KG1 (cell line): ENCODE results near the gene FBXL5.

ENCODE experiments used
- DNase-seq: peaks from one replicate; lab custom pipeline; 2025; lab: John Stamatoyannopoulos, UW

The FBXL5 gene

GRCh38 chr4:15655223-15656037, at the start of gene FBXL5:
FBXL5 (minus strand) TSS chr4:15655357; CDS start chr4:15655287, 70 bp downstream.
- DNase-seq, result peak; percentile 89

GRCh38 chr4:15704129-15704528, 49.0 kb upstream of the FBXL5 start:
- DNase-seq, result no peak

- DNase-seq, result no peak
These were observed 48.3 kb upstream of the FBXL5 start for GRCh38 chr4:15703439-15703838.

GRCh38 chr4:15702941-15703403, 47.8 kb upstream of the FBXL5 start, which contains the start of gene BST1:
BST1 (plus strand) TSS chr4:15703065; CDS start chr4:15703145, 80 bp downstream.
- DNase-seq, result peak; percentile 23

- DNase-seq, result no peak
These were observed 41.7 kb upstream of the FBXL5 start for GRCh38 chr4:15696866-15697265.

- no peak for DNase-seq
These were observed 40.6 kb upstream of the FBXL5 start for GRCh38 chr4:15695729-15696128.

GRCh38 chr4:15695240-15695699, 40.1 kb upstream of the FBXL5 start:
- no peak for DNase-seq

- no peak for DNase-seq
These were observed 39.3 kb upstream of the FBXL5 start for GRCh38 chr4:15694431-15694830.

GRCh38 chr4:15692602-15693001, 37.4 kb upstream of the FBXL5 start:
- DNase-seq, result no peak

- DNase-seq, result no peak
These were observed 36.4 kb upstream of the FBXL5 start for GRCh38 chr4:15691346-15692135.

- DNase-seq, result no peak
These were observed 35.1 kb upstream of the FBXL5 start for GRCh38 chr4:15690020-15690809.

GRCh38 chr4:15689540-15689939, 34.4 kb upstream of the FBXL5 start:
- DNase-seq, result no peak

- DNase-seq, result no peak
These were observed 32.9 kb upstream of the FBXL5 start for GRCh38 chr4:15688051-15688450.

GRCh38 chr4:15684498-15684897, 29.3 kb upstream of the FBXL5 start:
- no peak for DNase-seq

- no peak for DNase-seq
These were observed 28.0 kb upstream of the FBXL5 start for GRCh38 chr4:15683143-15683495.

GRCh38 chr4:15682242-15683142, 27.3 kb upstream of the FBXL5 start:
- DNase-seq, result no peak

GRCh38 chr4:15681372-15682241, 26.4 kb upstream of the FBXL5 start, which contains the start of gene FAM200B:
FAM200B (plus strand) TSS chr4:15681827; CDS start chr4:15686978, 5,151 bp downstream.
- DNase-seq, result peak; percentile 95

- no peak for DNase-seq
These were observed 25.9 kb upstream of the FBXL5 start for GRCh38 chr4:15681067-15681371.

- no peak for DNase-seq
These were observed 22.4 kb upstream of the FBXL5 start for GRCh38 chr4:15677507-15677988.

- DNase-seq, result no peak
These were observed 21.7 kb upstream of the FBXL5 start for GRCh38 chr4:15676899-15677298.
